OCI-LY3 (cell line): ENCODE results near the gene MGAT4D.

Source experiments
- H2AFZ ChIP-seq: fragments of 200-600, 300-600 bp; shearing (Covaris generic); 2 replicates; pipeline ENCODE4 v1.6.0; 2014; ENCODE audit warnings: antibody characterized with exemption, low read depth, low read length
- H3K27ac ChIP-seq: fragments of 200-600, 300-600 bp; sonication (generic); 2 replicates; pipeline ENCODE4 v1.5.1; 2014; ENCODE audit warnings: mild to moderate bottlenecking, low read length, moderate library complexity, mixed read lengths
- H3K27me3 ChIP-seq: fragments of 200-600, 300-600 bp; sonication (generic); 2 replicates; pipeline ENCODE4 v1.6.1; 2014; ENCODE audit warnings: low read depth, low read length, mixed read lengths
- H3K36me3 ChIP-seq: fragments of 200-600, 300-600 bp; sonication (generic); replicated peaks from 2 replicates; pipeline ENCODE3; 2014; ENCODE audit warnings: low read depth, low read length, mixed read lengths
- H3K4me1 ChIP-seq: fragments of 300-600, 200-600 bp; sonication (generic); 2 replicates; pipeline ENCODE4 v1.6.1; 2014; ENCODE audit warnings: low read length, mixed read lengths
- H3K4me2 ChIP-seq: fragments of 200-600, 300-600 bp; sonication (generic); 2 replicates; pipeline ENCODE4 v1.6.1; 2014; ENCODE audit warnings: low read length, mixed read lengths
- H3K4me3 ChIP-seq: fragments of 300-600, 200-600 bp; sonication (generic); 2 replicates; pipeline ENCODE4 v1.5.1; 2014; ENCODE audit warnings: antibody characterized with exemption, mild to moderate bottlenecking, low read length, moderate library complexity
- H3K79me2 ChIP-seq: fragments of 300-600, 200-600 bp; shearing (Covaris generic); 2 replicates; pipeline ENCODE4 v1.6.1; 2014; ENCODE audit warnings: mild to moderate bottlenecking, low read length, mixed read lengths
- H3K9ac ChIP-seq: fragments of 300-600, 200-600 bp; shearing (Covaris generic); 2 replicates; pipeline ENCODE4 v1.6.0; 2014; ENCODE audit warnings: mild to moderate bottlenecking, low read length, moderate library complexity
- H3K9me3 ChIP-seq: fragments of 200-600, 300-600 bp; shearing (Covaris generic); 2 replicates; pipeline ENCODE4 v1.6.1; 2014; ENCODE audit warnings: low read length, mixed read lengths; ENCODE audit not compliant: insufficient read depth
- H4K20me1 ChIP-seq: fragments of 200-600, 300-600 bp; sonication (generic); 2 replicates; pipeline ENCODE4 v1.6.1; 2016; ENCODE audit warnings: low read length, mixed read lengths; ENCODE audit not compliant: insufficient read depth
- CTCF ChIP-seq: fragments of 200-600, 300-600 bp; sonication (generic); IDR thresholded peaks from 2 replicates; pipeline ENCODE4 v1.5.1; 2014; ENCODE audit warnings: antibody characterized with exemption, low read length, low read depth
- EZH2phosphoT487 ChIP-seq: fragments of 200-600 bp; shearing (Covaris generic); IDR thresholded peaks from 2 replicates; pipeline ENCODE4 v1.6.1; 2018; ENCODE audit warnings: antibody characterized with exemption, mixed run types, low read depth

The MGAT4D gene

GRCh38 chr4:140483445-140483844 is 14.6 kb downstream of the MGAT4D start:
- no peaks in the 10 kb centered on the region for H3K9me3 ChIP-seq
- no peaks in the 10 kb centered on the region for H3K4me1 ChIP-seq
- H3K27ac ChIP-seq = no peak overlapping the region
- TF ChIP-seq EZH2phosphoT487 (no peak), CTCF (no peak)
- no peak overlapping the region for H3K9ac ChIP-seq
- no peak overlapping the region for H3K4me3 ChIP-seq
- no peaks in the 10 kb centered on the region for H3K27me3 ChIP-seq
- no peaks in the 10 kb centered on the region for H3K79me2 ChIP-seq
- H2AFZ ChIP-seq = no peak overlapping the region
- no peak overlapping the region for H3K4me2 ChIP-seq
- H4K20me1 ChIP-seq = no peaks in the 10 kb centered on the region
- no peaks in the 10 kb centered on the region for H3K36me3 ChIP-seq

GRCh38 chr4:140472156-140472555 is 25.9 kb downstream of the MGAT4D start:
- Histone ChIP-seq H3K9me3 (no peaks in the 10 kb centered on the region), H3K4me3 (no peak overlapping the region), H3K27me3 (peaks cover 12% of the 10 kb centered on the region; the same call in 1 of the 2 replicates), H4K20me1 (no peaks in the 10 kb centered on the region), H3K4me2 (no peak overlapping the region), H2AFZ (no peak overlapping the region), H3K9ac (no peak overlapping the region), H3K79me2 (no peaks in the 10 kb centered on the region), H3K27ac (no peak overlapping the region), H3K36me3 (no peaks in the 10 kb centered on the region), H3K4me1 (no peaks in the 10 kb centered on the region)
- TF ChIP-seq CTCF (no peak), EZH2phosphoT487 (no peak)

- Histone ChIP-seq H3K9me3 (no peaks in the 10 kb centered on the region), H3K4me2 (no peak overlapping the region)
- TF ChIP-seq CTCF (no peak), EZH2phosphoT487 (no peak)
Measured at GRCh38 chr4:140469791-140470733, 28.0 kb downstream of the MGAT4D start.

GRCh38 chr4:140466146-140466545 is 31.9 kb downstream of the MGAT4D start:
- no peaks in the 10 kb centered on the region for H3K9me3 ChIP-seq
- peaks cover 10% of the 10 kb centered on the region; the same call in 1 of the 2 replicates for H3K27me3 ChIP-seq
- no peak overlapping the region for H2AFZ ChIP-seq
- TF ChIP-seq CTCF = no peak
- TF ChIP-seq EZH2phosphoT487 = no peak
- H3K4me2 ChIP-seq = no peak overlapping the region
- H3K79me2 ChIP-seq = no peaks in the 10 kb centered on the region
- H3K4me1 ChIP-seq = no peaks in the 10 kb centered on the region
- no peak overlapping the region for H3K27ac ChIP-seq
- no peak overlapping the region for H3K9ac ChIP-seq
- H4K20me1 ChIP-seq = no peaks in the 10 kb centered on the region
- no peaks in the 10 kb centered on the region for H3K36me3 ChIP-seq
- no peak overlapping the region for H3K4me3 ChIP-seq

More at GRCh38 chr4:140469791-140470733, 28.0 kb downstream of the MGAT4D start:
- no peak overlapping the region for H3K27ac ChIP-seq
- no peak overlapping the region for H3K4me3 ChIP-seq
- H3K27me3 ChIP-seq = peaks cover 18% of the 10 kb centered on the region; the same call in 1 of the 2 replicates
- H2AFZ ChIP-seq = no peak overlapping the region
- H3K79me2 ChIP-seq = no peaks in the 10 kb centered on the region
- no peaks in the 10 kb centered on the region for H3K36me3 ChIP-seq
- no peaks in the 10 kb centered on the region for H3K4me1 ChIP-seq
- H4K20me1 ChIP-seq = no peaks in the 10 kb centered on the region
- H3K9ac ChIP-seq = no peak overlapping the region
